ENCODE measurements around the gene FCGR2B.
"Not testable (repeated sequence)": the region's sequence is repeated elsewhere in the genome, so short reads cannot be mapped to it uniquely, and the experiment has no call there.

FCGR2B gene

DNA sequence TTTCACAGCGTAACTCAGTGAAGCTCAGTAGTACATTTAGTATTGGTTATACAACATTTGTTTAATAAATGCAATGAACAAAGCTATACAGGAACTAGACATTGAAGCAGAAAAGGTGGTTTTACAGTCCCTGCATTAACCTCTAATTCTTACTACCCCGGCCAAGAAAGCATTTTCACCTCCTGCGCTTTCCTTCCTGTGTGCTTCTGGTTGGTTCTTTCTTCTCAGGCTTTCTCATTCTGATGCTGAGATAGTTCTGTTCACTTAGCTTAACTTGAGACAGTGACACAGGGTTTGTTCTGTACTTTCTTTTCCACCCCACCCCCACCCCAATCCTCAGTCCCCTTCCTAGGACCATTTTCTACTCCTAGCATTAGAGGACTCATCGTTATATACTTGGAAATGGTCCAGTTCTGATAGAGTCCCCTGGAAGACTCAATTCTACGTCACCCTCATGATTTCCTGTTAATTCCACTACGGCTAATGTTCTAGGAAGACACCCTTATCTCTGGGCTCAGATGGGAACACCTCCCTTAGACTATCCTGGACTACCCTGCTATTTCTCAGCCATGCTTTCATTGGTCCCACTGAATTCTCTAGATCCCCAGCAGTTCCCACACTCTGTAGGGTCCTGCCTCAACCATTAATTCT is 39.4 kb upstream of the FCGR2B start:
- H3K9me3 ChIP-seq (ENCODE audit: control extremely low read depth in 1 of 5, control insufficient read depth in 4 of 5, insufficient read depth in 2 of 5, low read depth in 1 of 5, low read length in 4 of 5); H3K36me3 ChIP-seq (ENCODE audit: control insufficient read depth in 4 of 4, insufficient read depth in 4 of 4, low read length in 3 of 4); CTCF ChIA-PET; POLR2A ChIA-PET: not testable (repeated sequence)
- peak in 2 of 3 donors; percentile 30 to 40 for DNase-seq
- no CpG with 5 or more reads among the region's 6 CpGs for WGBS (ENCODE audit: insufficient coverage)
- Histone ChIP-seq H3K27me3 (replicated peaks in 2 of 5; ENCODE audit: control insufficient read depth in 4 of 5, insufficient read depth in 5 of 5, low read length in 4 of 5) (peaks cover 0 to 23% (median 5%) of the 10 kb centered on the region in 5 experiments), H3K4me3 (ENCODE audit: control insufficient read depth in 1 of 7, extremely low read depth in 1 of 7, insufficient read depth in 4 of 7, low read depth in 2 of 7, low read length in 6 of 7) (peak overlapping the region in 1 of 7 experiments; percentile 54), H3K4me1 (ENCODE audit: control extremely low read depth in 1 of 4, control insufficient read depth in 4 of 4, insufficient read depth in 4 of 4, low read length in 3 of 4) (peaks cover 0 to 29% (median 15%) of the 10 kb centered on the region in 4 experiments), H3K27ac (ENCODE audit: insufficient read depth in 1 of 2, low read depth in 1 of 2, low read length in 2 of 2, poor library complexity in 1 of 2, severe bottlenecking in 2 of 2) (peak overlapping the region in 1 of 2 experiments; percentile 70)

DNA sequence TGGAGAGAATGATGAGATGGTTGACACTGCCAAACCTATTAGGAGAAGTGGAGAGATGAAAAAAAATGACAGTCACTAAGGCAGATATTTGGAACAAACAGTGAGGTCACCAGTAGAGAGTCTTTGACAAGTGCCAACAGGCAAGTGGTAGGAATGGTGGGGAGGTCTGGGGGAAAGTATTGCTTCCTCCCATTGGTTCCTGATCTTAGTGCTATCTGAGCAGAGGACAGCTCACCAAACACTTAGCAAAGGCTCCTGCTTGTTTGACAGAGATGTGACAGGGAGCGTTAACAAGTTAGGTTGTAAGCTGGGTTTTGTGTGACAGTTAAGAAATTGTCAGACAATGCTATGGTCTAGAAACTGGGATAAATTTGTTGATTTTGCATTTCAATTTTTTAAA is 38.3 kb upstream of the FCGR2B start:
- CTCF ChIA-PET; POLR2A ChIA-PET; H3K36me3 ChIP-seq (ENCODE audit: control insufficient read depth in 4 of 4, insufficient read depth in 4 of 4, low read length in 3 of 4); H3K4me3 ChIP-seq (ENCODE audit: control insufficient read depth in 1 of 7, extremely low read depth in 1 of 7, insufficient read depth in 4 of 7, low read depth in 2 of 7, low read length in 6 of 7); DNase-seq; H3K9me3 ChIP-seq (ENCODE audit: control extremely low read depth in 1 of 5, control insufficient read depth in 4 of 5, insufficient read depth in 2 of 5, low read depth in 1 of 5, low read length in 4 of 5): not testable (repeated sequence)
- Histone ChIP-seq H3K27me3 (replicated peaks in 2 of 5; ENCODE audit: control insufficient read depth in 4 of 5, insufficient read depth in 5 of 5, low read length in 4 of 5) (peaks cover 0 to 21% (median 5%) of the 10 kb centered on the region in 5 experiments), H3K27ac (ENCODE audit: insufficient read depth in 1 of 2, low read depth in 1 of 2, low read length in 2 of 2, poor library complexity in 1 of 2, severe bottlenecking in 2 of 2) (peak overlapping the region in 1 of 2 experiments; percentile 70), H3K4me1 (ENCODE audit: control extremely low read depth in 1 of 4, control insufficient read depth in 4 of 4, insufficient read depth in 4 of 4, low read length in 3 of 4) (peaks cover 0 to 29% (median 15%) of the 10 kb centered on the region in 4 experiments)
- WGBS (ENCODE audit: insufficient coverage): no CpG with 5 or more reads among the region's 1 CpG

DNA sequence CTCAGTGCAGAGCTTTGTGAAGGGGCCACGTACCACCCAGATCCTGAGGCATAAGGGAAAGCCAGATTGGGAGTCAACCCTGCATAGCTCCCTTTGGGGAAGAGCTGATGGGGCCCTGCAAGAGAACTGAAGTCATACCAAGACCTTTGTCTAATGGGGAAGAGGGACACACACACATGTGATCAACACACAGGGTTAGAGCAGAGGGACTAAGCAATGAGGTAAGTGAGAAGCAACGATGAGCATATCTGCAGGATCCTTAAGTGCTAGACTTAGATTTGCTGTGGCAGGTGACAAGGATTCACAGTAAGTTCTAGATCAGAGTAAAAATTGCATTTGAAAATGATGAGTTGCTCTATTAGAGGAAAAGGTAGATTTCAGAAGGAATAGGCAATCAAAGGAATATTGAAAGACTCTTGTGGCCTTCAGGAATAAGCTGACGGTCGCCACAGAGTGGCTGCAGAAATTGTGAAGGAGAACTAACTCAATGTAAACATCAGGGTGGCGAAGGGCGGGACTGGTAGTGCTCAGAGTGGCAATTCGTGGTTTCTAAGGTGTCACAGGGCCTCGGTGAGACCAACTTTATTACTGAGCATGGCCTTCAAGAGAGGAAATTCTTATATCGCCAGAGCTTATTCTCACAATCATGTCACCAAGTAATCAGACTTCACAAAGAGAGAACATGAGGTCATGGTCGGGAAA is 36.3 kb upstream of the FCGR2B start:
- DNase-seq, CTCF ChIA-PET: not testable (repeated sequence)
- WGBS (ENCODE audit: insufficient coverage): 96% methylated on average over 6 of the region's 10 CpGs

DNA sequence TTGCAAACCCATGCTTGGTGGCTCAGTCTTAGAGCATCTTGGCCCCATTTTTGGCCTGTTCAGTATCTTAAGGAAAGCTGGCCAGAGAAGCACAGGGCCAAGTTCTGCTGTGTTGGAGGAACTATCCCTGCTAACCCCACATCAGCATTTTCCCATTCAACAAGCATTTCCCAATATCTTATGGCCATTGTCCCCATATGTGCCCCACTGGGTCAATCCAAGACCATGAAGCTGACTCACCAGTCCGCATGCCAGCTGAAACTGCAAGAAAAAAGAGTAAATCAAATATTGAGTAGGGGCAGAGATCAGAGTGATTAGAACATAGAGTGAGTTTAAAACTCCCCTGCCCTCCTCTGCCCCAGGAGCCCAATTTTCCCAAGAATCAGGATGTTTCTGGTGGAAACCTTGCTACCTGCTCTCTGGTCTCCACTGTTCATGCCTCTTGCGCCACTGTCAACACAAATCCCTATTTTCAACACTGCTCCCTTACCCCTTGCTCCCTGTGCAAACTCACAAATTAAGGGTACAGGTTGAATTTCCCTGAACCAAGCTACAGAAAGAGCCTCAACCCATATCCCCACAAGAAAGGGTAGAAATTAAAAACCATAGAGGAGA is 32.7 kb upstream of the FCGR2B start:
- H3K27ac ChIP-seq (ENCODE audit: insufficient read depth in 1 of 2, low read depth in 1 of 2, low read length in 2 of 2, poor library complexity in 1 of 2, severe bottlenecking in 2 of 2); H3K36me3 ChIP-seq (ENCODE audit: control insufficient read depth in 4 of 4, insufficient read depth in 4 of 4, low read length in 3 of 4); DNase-seq; H3K27me3 ChIP-seq (replicated peaks in 2 of 5; ENCODE audit: control insufficient read depth in 4 of 5, insufficient read depth in 5 of 5, low read length in 4 of 5); H3K4me3 ChIP-seq (ENCODE audit: control insufficient read depth in 1 of 7, extremely low read depth in 1 of 7, insufficient read depth in 4 of 7, low read depth in 2 of 7, low read length in 6 of 7); CTCF ChIA-PET; H3K9me3 ChIP-seq (ENCODE audit: control extremely low read depth in 1 of 5, control insufficient read depth in 4 of 5, insufficient read depth in 2 of 5, low read depth in 1 of 5, low read length in 4 of 5); H3K4me1 ChIP-seq (ENCODE audit: control extremely low read depth in 1 of 4, control insufficient read depth in 4 of 4, insufficient read depth in 4 of 4, low read length in 3 of 4); POLR2A ChIA-PET: not testable (repeated sequence)
- 100% methylated on average over 1 of the region's 2 CpGs for WGBS (ENCODE audit: insufficient coverage)

More for the DNA sequence above, 36.3 kb upstream of the FCGR2B start:
- POLR2A ChIA-PET; H3K9me3 ChIP-seq (ENCODE audit: control extremely low read depth in 1 of 5, control insufficient read depth in 4 of 5, insufficient read depth in 2 of 5, low read depth in 1 of 5, low read length in 4 of 5); H3K36me3 ChIP-seq (ENCODE audit: control insufficient read depth in 4 of 4, insufficient read depth in 4 of 4, low read length in 3 of 4); H3K27ac ChIP-seq (ENCODE audit: insufficient read depth in 1 of 2, low read depth in 1 of 2, low read length in 2 of 2, poor library complexity in 1 of 2, severe bottlenecking in 2 of 2): not testable (repeated sequence)
- peaks cover 0 to 23% (median 11%) of the 10 kb centered on the region in 4 experiments for H3K4me1 ChIP-seq (ENCODE audit: control extremely low read depth in 1 of 4, control insufficient read depth in 4 of 4, insufficient read depth in 4 of 4, low read length in 3 of 4)
- H3K4me3 ChIP-seq (ENCODE audit: control insufficient read depth in 1 of 7, extremely low read depth in 1 of 7, insufficient read depth in 4 of 7, low read depth in 2 of 7, low read length in 6 of 7): peak overlapping the region in 1 of 7 experiments; percentile 47
- peaks cover 0 to 13% (median 2%) of the 10 kb centered on the region in 5 experiments for H3K27me3 ChIP-seq (replicated peaks in 2 of 5; ENCODE audit: control insufficient read depth in 4 of 5, insufficient read depth in 5 of 5, low read length in 4 of 5)

DNA sequence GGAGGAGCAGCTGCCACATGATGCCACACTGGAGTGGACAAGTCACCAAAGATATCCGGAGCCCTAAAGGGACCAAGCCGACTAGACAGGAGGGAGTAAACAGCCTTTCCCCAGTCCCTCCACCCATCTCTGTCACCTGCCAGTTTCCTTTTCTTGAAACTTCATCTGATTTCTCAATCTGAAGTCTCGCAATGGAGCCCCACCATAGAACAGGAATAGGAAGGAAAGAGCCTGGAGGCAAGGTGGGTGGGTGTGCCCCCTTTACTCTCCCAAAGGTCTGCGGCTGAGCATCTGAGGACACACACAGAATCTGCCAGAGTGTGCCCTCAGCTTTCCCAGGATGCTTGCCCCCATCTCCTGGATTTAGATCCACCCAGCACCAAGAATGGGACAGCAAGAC is 31.9 kb upstream of the FCGR2B start, which contains the start of gene FCGR3B:
Gene FCGR3B, minus strand, starts transcription at position 101 of the 400 bp plus-strand sequence. Its CDS starts 82 bp downstream, at position 19.
- peaks cover 0 to 2% (median under 1%) of the 10 kb centered on the region in 4 experiments for H3K4me1 ChIP-seq (ENCODE audit: control extremely low read depth in 1 of 4, control insufficient read depth in 4 of 4, insufficient read depth in 4 of 4, low read length in 3 of 4)
- H3K4me3 ChIP-seq (ENCODE audit: control insufficient read depth in 1 of 7, extremely low read depth in 1 of 7, insufficient read depth in 4 of 7, low read depth in 2 of 7, low read length in 6 of 7): peak within 1 kb of the TSS in 1 of 7 experiments; percentile 15
- no peaks in the 10 kb centered on the region for H3K36me3 ChIP-seq (ENCODE audit: control insufficient read depth in 4 of 4, insufficient read depth in 4 of 4, low read length in 3 of 4)
- ChIA-PET POLR2A (no interaction called here), CTCF (no interaction called here)
- WGBS (ENCODE audit: insufficient coverage): 94% methylated on average over 2 of the region's 4 CpGs
- H3K27me3 ChIP-seq (replicated peaks in 2 of 5; ENCODE audit: control insufficient read depth in 4 of 5, insufficient read depth in 5 of 5, low read length in 4 of 5): peaks cover 0 to 5% (median 0%) of the 10 kb centered on the region in 5 experiments
- no peak for DNase-seq
- H3K9me3 ChIP-seq (ENCODE audit: control extremely low read depth in 1 of 5, control insufficient read depth in 4 of 5, insufficient read depth in 2 of 5, low read depth in 1 of 5, low read length in 4 of 5): no peaks in the 10 kb centered on the region
- no peak within 1 kb of the TSS for H3K27ac ChIP-seq (ENCODE audit: insufficient read depth in 1 of 2, low read depth in 1 of 2, low read length in 2 of 2, poor library complexity in 1 of 2, severe bottlenecking in 2 of 2)

DNA sequence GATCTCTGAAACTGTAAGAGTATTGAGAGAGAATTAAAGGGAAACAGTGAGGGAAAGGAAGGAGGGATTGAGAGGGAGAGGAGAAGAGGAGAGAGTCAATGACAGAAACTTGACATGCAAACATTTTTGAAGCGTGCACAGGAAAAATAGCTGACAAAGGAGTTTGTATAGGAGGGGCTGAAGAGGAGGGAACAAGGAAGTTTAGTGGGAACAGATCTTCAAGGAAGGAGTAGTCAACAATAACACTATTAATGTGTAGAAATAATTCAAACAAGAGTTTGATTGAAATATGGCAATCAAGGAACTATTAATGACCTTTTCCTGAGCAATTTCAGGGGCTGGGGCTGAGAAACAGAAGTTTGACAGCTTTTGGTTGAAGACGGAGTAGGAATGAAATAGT is 27.9 kb upstream of the FCGR2B start:
- H3K4me1 ChIP-seq (ENCODE audit: control extremely low read depth in 1 of 4, control insufficient read depth in 4 of 4, insufficient read depth in 4 of 4, low read length in 3 of 4); H3K36me3 ChIP-seq (ENCODE audit: control insufficient read depth in 4 of 4, insufficient read depth in 4 of 4, low read length in 3 of 4); CTCF ChIA-PET; DNase-seq; H3K9me3 ChIP-seq (ENCODE audit: control extremely low read depth in 1 of 5, control insufficient read depth in 4 of 5, insufficient read depth in 2 of 5, low read depth in 1 of 5, low read length in 4 of 5); H3K27ac ChIP-seq (ENCODE audit: insufficient read depth in 1 of 2, low read depth in 1 of 2, low read length in 2 of 2, poor library complexity in 1 of 2, severe bottlenecking in 2 of 2); POLR2A ChIA-PET; H3K4me3 ChIP-seq (ENCODE audit: control insufficient read depth in 1 of 7, extremely low read depth in 1 of 7, insufficient read depth in 4 of 7, low read depth in 2 of 7, low read length in 6 of 7); H3K27me3 ChIP-seq (replicated peaks in 2 of 5; ENCODE audit: control insufficient read depth in 4 of 5, insufficient read depth in 5 of 5, low read length in 4 of 5): not testable (repeated sequence)
- no CpG with 5 or more reads among the region's 2 CpGs for WGBS (ENCODE audit: insufficient coverage)

Measured in common myeloid progenitor, CD34-positive (primary cell).